Activated CD4-positive, alpha-beta T cell treated with anti-CD3 and anti-CD28 coated beads, Interleukin-2, amount 50 U/mL, for 16 hours (primary cell): ENCODE measurements around the gene SGSH.

Source experiments
- DNase-seq: peaks from one replicate; pipeline ENCODE4 v3.0.0-alpha.2; 2020

SGSH gene

GRCh38 chr17:80223838-80224497 is 3.8 kb upstream of the SGSH start:
- no peak for DNase-seq

GRCh38 chr17:80223142-80223815 is 3.1 kb upstream of the SGSH start:
- DNase-seq, result no peak

DNA sequence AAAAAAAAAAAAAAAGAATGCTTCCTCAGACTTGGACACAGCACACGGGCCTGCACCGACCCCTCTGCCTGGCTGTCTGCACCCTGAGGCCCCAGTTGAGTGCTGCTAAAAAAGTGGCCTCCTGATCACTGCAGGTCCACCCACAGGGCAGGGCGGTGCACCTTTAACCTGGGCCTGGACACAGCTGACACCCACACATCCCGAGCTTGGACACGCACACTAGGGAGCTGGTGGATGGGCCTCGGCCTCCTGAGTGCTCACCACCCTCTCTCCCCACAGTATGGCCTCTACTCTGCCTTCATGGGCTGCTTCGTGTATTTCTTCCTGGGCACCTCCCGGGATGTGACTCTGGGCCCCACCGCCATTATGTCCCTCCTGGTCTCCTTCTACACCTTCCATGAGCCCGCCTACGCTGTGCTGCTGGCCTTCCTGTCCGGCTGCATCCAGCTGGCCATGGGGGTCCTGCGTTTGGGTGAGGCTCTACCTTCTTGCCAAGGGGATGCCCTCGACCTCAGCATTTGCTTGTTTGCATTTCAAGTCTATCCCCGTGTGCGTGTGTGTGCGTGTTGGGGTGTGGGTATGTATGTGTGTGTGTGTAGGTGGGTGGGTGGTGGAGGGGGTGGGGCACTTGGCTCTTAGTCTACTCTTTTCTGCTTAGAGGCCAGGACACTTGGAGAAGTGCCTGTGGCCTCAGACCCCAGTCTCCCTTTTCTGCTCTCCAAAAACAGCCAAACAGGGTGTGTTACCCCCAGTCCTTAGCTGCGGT is 2.4 kb upstream of the SGSH start:
- DNase-seq, result no peak

- no peak for DNase-seq
Observed at GRCh38 chr17:80221351-80222105, 1.4 kb upstream of the SGSH start.

GRCh38 chr17:80220736-80221215 is 643 bp upstream of the SGSH start:
- no peak for DNase-seq

DNA sequence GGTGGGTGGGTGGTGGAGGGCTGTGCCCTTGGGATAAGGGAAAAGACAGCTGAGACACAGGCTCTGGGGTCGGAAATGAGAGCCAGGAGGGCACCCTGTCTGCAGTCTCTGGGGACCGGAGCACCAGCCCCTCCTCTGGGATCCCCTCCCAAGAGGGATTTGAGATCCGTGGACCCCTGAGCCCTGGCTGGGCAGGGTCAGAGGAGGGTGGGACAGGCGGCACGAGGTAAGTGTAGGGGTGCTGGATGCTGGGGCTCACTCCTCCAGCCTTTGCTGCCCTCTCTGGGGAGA is 425 bp downstream of the SGSH start:
- DNase-seq, result no peak

- DNase-seq, result peak; percentile 91
Observed at GRCh38 chr17:80219013-80219762, 945 bp downstream of the SGSH start.

DNA sequence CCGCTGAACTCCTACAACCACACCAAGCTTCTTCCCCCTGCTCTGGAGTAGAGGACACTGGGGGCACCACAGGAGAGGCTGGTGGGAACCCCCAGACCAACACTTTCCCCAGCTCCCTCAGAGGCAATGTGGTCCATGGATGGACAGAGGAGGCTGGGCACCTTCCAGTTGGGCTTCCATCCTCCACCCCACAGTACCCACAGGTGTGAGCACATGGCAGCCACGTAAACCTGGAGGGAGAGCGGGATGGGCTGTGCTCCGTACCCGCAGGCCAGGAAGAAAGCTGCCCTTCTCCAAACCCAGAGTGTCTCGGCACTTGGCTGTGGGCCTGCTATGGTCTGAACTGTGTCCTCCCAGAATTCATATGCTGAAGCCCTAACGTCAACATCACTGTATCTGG is 1.7 kb downstream of the SGSH start:
- DNase-seq, result no peak

DNA sequence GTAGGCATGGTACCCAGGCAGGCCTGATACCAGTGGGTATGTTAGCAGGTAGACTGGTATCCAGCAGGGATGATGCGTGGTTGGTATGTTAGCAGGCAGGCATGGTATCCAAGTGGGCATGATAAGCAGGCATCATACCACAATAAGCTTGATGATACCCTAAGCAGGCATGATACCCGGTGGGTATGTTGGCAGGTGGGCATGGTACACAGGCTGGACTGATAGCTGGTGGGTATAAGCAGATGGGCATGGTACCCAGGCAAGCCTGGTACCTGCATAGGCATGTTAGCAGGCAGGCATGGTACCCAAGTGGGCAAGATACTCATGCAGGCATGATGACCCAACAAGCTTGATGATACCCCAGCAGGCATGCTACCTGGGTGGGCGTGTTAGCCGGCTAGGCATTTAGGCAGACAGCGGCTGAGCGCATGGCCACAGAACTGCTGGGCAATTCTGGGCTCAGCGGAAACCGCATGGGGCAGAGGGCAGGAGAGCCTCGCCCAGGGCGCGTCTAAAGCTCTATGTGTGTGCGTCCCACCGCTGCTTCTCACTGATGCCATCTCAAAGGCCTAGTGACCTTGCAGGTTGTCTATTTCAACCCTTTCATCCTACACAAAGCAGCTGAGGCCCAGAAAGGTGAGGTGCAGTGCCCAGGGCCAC is 2.3 kb downstream of the SGSH start:
- no peak for DNase-seq

DNA sequence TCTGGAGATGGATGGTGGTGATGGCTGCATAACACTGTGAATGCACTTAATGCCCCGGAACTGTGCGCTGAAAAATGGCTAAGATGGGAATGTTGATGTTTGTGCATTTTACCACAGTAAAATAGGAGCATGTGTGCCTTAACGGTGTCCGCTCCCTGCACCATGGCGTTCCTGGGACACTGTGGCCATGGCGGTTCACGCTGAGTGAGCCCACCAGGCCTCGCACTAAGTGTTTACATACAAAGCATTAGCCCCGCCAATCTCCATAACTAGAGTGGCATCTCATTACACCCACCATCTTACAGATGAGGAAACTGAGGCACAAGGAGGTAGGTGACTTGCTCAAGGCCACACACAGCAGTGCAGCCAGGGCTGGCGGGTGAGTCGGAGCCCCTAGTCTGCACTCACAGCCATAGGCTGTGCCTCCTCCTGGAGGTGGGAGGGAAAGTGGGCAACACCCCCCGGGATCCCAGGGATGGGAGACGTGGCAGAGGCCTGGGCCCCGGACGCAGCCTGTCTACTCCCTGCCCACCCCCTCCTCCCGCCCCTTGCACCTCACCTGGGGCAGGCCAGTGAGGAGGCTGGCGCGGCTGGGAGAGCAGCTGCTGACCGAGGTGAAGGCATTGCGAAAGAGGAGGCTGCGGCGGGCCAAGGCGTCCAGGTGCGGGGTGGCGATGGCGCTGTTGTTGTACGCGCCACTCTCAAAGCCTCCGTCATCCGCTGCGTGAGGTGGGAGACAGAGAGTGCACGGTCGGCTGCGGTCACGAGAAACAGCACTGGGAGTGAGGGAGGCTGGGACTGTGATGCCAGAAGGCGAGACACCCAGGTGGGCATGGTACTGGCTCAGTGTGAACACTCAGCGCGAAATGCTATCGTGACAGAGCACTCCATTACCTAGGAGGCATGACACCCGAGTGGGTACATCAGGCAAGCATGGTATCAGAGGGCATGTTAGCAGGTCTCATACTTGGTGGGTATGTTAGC is 3.4 kb downstream of the SGSH start:
- DNase-seq, result no peak

DNA sequence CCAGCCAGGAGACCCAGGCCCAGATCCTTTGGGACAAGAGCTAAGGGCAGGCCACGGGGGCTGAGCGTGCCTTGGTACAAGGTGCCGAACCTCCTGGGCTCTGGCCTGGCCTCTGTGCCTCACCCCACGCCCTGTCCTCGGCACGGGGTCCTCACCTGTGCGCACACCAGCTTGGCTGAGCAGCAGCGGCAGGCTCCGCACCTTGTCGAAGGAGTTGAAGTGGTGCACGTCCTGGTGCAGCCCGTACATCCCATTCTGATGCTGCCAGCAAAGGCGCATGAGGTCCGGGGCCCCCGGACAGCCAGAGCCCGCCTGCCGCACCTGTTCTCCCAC is 5.3 kb downstream of the SGSH start:
- no peak for DNase-seq

- DNase-seq, result no peak
Observed at GRCh38 chr17:80214012-80214877, 5.9 kb downstream of the SGSH start.

GRCh38 chr17:80213643-80213975 is 6.5 kb downstream of the SGSH start:
- DNase-seq, result no peak

GRCh38 chr17:80212962-80213642 is 7.0 kb downstream of the SGSH start:
- DNase-seq, result no peak

DNA sequence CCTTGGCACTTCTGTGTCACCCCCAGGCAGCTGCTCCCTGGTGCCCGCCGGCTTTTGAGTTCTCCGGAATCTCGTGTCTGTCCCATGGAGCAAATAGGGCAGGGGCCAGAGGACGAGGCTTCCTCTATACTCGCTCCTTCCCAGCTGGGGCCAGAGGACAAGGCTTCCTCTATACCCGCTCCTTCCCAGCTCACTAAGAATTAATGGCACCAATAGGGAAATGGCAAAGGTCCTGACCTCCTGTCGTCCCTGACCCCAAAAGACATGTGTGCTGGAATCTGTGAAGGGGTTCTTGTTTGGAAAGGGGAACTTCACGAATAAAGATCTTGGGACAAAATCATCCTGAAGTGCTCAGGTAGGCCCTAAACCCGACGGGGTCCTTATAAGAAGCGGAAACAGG is 7.6 kb downstream of the SGSH start:
- no peak for DNase-seq

GRCh38 chr17:80212109-80212508 is 8.0 kb downstream of the SGSH start:
- no peak for DNase-seq

DNA sequence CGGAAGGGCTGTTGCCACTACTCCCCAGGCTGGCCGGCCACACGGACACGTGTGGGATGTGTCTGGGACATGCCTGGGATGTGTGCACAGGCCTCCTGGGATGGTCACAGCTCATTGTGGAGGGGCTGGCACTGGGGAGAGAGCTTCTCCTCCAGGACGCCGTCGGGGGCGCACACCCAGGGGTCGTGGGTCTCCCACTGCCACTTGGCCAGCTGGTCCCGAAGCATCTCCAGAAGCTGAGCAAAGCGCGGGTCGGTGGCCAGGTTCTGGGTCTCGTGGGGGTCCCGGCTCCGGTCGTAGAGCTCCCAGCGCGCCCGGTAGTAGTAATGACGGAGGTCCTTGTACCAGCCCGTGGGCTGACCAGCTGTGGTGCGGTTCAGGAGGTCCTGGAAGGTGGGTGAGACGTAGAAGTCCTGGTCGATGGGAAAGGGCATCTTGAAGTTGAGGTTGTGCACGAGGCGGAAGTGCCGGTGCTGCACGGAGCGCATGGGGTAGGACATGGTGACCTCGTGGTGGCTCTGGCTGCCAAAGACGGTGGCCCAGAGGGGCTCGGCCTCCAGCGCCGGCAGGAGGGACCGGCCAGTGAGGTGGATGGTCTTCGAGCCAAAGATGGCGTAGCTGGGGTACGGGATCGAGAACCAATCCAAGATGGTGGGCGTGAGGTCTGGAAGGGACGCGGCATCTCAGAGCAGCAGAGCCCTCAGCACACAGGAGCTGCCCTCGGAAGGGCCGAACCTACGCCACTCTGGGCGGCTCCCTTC is 9.6 kb downstream of the SGSH start:
- no peak for DNase-seq

DNA sequence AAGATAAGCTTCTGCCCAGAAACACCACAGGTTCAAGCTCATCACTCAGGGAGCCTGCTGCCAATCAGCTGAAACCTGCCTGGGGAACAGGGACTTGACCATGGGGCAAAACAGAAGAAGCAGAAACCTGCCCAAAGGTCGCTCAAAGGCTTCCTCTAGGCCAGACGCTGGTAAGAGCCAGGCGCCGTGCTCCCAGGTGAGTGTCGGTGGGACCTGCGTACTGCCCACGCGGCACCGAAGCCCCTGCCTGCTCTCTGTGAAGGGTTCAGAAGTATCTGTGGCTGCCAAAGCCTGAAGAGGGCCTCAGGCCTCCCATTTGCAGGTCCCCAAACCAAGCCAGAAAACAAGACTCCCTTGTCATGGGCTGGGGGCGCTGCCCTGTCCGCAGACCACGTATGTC is 10.4 kb downstream of the SGSH start:
- no peak for DNase-seq

DNA sequence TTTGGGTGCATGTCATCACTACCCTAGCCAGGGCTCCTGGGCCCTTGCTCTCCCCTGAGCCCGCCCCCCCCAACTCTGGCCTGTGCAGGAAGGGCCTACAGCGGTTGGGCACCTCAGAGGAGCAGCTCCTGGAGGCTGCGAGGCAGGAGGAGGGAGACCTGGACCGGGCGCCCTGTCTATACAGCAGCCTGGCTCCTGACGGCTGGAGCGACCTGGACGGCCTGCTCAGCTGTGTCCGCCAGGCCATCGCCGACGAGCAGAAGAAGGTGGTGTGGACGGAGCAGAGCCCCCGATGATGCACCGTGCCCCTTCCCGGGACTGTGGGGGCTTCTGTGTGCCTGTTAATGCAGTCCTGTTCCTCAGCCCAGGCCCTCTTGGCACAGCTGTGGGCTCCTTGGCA is 12.1 kb downstream of the SGSH start:
- DNase-seq, result no peak
